NCI-H526 treated with DMSO at 0.1 percent for 48 hours (cell line): ENCODE measurements around the gene TCEAL3.
"Not testable (repeated sequence)": the region's sequence is repeated elsewhere in the genome, so short reads cannot be mapped to it uniquely, and the experiment has no call there.

Source experiments
- DNase-seq: peaks from one replicate; lab custom pipeline; 2025; lab: John Stamatoyannopoulos, UW

TCEAL3 gene

DNA sequence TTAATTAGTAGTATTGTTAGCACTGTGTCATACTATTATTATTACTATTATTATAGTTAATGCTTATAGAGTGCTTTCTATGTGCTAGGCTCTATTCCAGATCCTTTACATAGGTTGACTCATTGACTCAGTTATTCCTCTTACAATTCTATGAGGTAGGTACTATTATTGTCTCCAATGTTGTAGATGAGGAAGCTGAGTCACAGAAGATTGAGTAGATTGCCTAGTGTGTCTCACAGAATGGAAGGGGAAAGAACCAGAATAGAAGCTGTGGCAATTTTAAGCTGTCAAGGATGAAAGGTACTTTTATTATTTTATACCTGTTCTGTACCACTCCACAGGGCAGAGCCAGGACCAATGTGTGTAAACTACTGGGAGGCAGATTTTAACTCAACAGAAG, 19.1 kb downstream of the TCEAL3 start:
- DNase-seq: no peak

DNA sequence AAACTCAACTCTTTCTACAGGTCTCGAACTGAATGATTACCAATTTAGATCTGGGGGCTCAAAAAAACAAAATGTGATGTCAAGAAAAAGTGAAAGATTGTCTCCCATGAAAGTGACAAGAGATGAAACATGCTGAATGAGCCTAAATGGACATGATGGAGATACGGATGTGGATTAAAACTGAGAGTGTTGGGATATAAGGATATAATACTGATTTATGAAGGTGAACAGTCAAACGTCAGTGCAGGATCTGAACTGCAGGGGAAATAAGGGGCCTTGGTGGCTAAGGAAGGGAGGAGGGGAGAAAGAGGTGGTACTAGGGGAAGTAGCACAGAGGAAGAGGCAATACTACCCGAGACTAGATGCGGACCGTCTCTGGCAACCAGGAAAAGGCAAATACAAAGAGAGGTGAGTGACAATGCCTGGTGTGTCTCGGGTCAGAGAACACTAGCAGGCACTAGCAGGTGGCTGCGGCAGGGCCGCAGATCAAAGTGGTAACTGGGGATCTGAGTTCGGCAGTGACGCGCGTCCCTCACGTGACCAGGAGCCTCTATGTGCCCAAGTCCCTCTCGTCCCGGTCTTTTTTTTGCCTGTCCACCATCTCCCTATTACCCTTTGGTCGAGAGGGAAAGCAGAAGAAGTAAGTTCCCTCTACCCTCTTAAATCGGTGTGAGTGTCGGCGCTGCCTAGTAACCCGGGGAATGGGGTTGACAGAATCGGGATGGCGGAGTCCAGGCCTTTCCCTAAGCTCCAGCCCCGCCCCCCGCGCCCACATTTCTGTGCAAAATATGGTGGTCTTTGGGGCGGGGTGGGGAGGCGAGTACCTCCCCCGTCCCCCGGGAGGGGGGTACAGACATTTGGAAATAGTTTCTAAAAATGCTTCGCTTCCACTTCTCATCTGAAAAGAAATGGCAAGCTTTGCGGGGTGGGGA, 20.9 kb downstream of the TCEAL3 start, which contains the start of gene TCEAL1:
Gene TCEAL1 (plus strand): TSS at position 590 of the 932 bp plus-strand sequence. CDS start 942 bp downstream, outside the sequence.
- peak; percentile 30 for DNase-seq

DNA sequence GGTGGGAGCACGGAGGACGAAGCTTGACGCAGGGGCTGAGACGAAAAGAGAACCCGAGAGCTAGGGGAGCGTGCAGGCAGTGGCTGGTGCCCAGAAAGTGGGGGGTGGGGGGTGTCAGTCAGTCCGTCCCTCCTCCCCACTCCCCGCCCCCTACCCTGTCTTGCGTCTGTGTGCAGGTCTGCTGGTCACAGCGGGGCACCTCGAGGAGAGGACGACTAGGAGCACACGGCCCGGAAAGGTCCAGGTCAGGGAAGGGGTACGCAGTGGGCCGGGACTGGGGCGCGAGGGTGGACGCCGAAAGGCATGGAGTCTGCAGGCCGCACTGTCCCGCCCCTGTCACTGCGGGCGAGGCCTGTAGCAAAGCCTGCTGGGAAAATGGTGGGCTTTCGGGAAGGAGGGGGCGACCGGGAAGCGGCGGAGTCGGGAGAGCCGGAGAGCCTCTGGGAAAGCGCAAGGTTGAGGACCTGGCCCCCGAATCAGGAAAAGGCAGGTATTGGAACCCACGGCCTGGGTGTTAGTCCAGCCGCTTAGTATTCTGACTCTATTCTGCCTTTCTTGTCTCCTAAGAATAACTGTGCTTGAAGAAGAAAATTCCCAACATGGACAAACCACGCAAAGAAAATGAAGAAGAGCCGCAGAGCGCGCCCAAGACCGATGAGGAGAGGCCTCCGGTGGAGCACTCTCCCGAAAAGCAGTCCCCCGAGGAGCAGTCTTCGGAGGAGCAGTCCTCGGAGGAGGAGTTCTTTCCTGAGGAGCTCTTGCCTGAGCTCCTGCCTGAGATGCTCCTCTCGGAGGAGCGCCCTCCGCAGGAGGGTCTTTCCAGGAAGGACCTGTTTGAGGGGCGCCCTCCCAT, 21.8 kb downstream of the TCEAL3 start:
- DNase-seq: peak; percentile 34

DNA sequence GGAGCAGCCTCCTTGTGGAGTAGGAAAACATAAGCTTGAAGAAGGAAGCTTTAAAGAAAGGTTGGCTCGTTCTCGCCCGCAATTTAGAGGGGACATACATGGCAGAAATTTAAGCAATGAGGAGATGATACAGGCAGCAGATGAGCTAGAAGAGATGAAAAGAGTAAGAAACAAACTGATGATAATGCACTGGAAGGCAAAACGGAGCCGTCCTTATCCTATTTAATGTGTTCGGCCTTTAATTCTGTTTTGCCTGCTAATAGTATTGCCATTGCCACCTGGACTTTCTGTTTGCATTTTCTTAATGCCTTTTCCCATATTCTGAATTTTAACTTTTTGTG, 22.4 kb downstream of the TCEAL3 start:
- no peak for DNase-seq

DNA sequence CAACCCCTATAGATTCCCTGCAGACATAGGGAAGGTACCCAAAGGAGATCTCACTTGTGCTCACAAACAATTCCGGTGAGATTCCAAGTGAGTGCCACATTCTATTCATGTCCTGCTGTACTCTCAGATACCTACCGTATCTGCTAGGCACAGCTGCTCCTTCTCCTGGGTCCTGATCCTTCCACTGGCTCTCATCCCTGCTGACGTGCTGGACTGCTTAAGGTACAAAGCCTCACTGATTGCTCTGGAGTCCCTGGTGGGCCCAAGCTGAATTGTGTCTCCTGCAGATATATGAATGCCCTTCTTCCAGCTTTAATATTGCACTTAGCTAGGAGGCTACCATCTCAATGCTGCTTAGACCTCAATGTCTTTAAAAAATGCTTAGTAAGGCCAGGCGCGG, 23.4 kb downstream of the TCEAL3 start:
- DNase-seq: no peak

DNA sequence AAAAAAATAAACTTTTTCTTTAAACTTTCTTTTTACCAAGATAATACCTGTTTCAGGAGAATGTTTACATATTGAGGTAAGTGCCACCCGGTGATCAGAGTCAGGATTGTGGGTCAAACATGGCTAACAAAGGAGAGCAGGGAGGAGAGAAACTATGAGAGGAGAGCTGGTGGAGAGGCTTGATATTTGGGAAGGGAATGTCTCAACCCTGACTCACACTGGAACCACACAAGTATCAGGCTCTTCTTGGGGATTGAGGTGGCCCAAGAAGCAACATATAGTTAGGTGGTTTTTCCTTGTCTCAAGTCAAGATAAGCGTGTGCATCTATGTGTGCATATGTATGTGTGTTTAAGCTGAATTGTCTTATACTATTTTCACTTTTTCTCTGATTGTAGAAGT, 27.7 kb downstream of the TCEAL3 start:
- DNase-seq: no peak

DNA sequence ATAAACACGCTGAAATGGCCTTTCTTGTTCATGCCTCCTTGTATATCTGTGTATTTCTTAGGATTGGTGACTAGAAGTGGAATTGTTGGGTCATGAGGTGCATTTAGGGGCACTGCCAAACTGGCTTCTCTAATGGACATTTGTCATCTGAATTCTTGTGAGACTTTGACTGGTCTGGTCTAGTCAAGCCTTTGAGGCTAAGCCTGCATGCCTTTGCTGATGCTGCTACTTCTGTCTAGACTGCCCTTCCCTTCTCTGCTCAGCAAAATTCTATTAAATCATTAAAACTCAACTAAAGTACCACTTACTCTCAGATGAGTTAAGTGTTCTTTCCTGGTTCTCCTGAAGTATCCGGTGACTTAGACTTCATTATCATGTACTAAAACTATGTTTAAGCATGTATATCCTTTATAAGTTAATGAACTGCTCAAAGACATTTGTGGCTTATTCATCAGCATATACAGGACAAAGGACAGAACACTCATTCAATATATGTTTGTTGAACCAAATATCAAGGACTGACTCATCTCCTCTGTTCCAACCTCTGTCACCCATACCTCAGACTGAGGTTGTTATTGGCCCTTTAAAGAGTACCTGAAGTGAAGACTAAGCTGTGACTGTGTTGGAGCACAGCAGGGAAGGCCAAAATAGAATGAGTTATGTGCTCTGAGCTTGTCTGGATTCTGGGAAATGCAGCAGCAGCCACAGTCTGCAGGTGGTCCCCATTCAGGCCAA, 30.0 kb downstream of the TCEAL3 start:
- no peak for DNase-seq

DNA sequence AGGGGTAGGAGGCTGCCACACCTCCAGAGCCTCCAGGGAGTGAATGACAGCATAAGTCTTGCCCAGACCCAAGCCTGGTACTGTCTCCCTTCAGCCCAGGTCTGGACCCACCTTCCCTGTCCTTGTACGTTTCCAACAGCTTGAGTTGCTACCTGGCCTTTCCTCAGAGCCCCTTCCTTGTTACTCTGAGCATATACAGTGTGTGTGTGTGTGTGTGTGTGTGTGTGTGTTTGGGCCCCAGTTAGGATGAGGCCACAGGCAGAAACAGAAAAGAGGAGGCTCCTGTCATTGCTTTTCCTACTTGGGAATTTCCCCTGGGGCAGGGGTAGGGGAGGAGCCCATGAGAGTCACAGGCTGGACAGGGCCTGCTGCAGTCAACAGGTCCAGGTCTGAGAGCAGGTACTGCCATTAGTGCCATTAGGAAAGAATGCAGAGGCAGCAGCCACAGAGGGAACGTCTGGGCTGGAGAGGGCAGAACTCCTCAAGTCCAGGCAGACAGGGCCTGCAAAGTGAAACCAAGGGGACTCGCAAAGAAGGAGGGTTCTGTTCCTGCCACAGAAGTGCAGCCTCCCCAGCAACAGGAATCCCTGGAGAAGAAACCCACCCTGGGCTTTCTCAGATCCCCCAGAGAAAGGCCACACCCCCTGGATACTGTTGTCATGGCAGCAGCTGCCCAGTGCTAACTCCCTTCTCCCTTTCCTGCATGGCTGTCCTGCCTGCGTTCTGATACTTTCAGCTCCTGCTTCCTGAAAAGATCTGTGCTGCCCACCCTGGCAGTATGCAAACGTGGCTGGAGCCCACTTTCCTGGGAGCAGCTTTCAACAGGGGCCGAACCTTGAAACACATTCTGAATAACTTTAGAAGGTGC, 30.9 kb downstream of the TCEAL3 start:
- not testable (repeated sequence) for DNase-seq

DNA sequence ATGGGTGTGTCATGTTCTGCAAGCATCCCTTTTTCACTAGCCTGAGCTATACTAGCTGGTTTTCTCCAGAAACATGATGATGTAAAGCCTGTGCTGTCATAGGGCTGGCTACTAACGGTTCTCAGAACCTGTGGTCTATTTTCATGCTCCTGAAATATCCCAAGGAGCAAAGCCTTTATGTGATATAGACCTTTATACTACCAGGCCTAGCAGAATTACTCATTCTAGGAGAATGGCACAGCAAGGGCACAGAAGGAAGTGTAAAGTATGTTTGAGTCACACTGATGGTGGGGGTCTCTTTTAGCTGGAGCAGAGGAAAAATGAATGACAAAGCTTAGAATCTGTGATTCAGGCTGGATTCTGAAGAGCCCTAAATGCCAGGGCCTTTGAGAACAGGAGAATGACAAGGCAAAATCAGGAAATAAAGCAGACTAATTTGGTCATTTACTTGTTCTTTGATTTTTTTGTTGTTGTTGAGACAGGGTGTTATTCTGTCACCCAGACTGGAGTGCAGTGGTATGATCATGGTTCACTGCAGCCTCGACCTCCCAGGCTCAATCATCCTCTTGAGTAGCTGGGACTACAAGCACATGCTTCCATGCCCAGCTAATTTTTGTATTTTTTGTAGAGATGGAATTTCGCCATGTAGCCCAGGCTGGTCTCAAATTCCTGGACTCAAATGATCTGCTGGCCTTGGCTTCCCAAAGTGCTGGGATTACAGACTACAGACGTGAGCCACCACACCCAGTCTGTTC, 32.8 kb downstream of the TCEAL3 start:
- DNase-seq: no peak

DNA sequence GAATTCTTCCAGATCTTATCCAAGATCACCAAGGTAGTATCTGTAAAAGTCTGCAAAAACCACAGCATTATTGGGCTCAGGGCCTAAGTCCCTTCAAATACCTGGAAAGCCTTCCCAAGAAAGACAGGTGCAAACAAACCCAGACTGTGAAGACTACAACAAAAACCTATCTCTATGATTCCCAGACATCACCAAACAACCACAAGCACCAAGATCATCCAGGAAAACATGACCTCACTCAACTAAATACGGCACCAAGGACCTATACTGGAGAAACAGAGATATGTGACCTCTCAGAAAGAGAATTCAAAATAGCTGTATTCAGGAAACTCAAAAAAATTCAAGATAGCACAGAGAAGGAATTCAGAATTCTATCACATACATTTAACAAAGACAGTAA, 36.4 kb downstream of the TCEAL3 start:
- DNase-seq: no peak

DNA sequence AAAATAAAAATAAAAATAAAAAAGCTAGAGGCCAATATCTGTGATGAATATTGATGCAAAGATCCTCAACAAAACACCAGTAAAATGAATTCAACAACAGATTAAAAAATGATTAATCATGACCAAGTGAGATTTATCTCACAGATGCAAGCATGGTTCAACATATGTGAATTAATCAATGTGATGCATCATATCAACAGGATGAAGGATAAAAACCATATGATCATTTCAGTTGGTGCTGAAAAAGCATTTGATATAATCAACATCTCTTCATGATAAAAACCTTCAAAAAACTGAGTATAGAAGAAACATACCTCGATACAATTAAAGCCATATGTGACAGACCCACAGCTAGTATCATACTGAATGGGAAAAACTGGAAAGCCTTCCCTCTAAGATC, 39.9 kb downstream of the TCEAL3 start:
- no peak for DNase-seq

DNA sequence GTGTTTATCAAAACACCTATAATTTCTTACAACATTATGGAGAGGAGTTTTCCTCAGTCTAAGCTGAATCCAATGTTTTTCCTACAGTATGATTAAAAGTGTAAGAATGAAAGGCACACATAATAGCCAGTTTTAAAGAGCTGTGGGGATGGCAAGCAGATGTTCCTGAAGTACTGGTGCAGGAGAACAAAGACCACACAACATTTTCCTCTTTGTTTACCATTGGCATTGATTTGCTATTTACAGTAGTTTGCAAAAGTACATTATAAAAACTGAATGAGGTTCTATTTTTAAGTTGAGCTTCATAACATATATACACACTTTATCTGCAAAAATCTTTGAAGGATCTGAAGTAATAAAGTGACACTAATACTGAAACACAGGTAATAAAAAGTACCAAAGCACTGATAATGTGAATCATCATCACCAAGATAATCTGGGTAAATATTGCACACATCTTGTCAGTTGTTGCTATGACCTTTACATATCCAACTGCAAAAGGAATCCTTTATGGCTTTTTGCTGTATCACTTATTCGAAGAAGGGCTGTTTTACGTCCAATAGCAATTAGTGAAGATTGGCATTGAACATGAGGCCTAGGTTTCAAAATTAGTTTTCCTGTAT, 43.5 kb downstream of the TCEAL3 start:
- no peak for DNase-seq

DNA sequence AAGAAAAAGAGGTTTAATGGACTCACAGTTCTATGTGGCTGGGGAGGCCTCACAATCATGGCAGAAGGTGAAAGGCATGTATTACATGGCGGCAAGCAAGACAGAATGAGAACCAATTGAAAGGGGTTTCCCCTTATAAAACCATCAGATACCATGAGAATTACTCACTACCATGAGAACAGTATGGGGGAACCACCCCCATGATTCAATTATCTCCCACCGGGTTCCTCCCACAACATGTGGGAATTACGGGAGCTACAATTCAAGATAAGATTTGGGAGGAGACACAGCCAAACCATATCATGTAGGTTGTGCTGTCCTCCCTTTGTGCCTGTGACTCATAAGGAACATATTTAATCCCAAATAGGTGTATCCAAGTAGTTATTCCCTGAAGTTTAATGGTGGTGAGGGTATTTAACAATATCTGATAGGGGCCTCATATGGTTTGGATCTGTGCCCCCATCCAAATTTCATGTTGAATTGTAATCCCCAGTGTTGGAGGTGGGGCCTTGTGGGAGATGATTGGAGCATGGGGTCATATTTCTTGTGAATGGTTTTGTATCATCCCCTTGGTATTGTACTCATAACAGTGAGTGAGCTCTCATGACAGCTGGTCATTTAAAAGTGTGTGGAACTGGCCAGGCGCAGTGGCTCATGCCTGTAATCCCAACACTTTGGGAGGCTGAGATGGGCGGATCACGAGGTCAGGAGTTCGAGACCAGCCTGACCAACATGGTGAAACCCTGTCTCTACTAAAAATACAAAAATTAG, 47.7 kb downstream of the TCEAL3 start:
- not testable (repeated sequence) for DNase-seq

DNA sequence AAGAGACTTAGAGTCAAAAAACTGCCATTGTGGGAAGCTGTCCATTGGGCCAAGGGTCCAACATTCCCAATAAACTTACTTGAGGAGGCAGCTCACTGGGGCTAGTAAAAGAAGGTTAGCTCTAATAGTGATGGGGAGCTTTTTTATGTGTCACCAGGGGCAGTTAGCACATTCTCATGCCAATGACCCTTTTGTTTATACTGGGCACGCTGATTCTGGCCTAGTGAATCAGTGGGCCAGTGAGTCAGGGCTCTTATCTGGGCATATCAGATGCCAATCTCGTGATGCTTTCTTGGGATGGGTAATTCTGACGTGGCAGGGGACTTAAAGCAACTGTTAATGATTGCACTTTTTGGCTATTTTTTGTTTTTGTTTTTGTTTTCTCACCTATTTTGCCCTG, 48.9 kb downstream of the TCEAL3 start:
- no peak for DNase-seq

DNA sequence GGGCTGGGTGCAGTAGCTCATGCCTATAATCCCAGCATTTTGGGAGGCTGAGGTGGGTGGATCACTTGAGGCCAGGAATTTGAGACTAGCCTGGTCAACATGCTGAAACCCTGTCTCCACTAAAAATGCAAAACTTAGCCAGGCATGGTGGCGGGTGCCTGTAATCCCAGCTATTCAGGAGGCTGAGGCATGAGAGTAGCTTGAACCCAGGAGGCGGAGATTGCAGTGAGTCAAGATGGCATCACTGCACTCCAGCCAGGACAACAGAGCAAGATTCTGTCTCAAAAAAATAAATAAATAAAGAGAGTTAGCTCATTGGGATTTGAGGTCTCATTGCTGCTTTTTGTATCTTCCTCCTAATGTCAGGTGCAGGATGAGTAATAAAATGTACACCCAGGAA, 49.3 kb downstream of the TCEAL3 start:
- DNase-seq: not testable (repeated sequence)

DNA sequence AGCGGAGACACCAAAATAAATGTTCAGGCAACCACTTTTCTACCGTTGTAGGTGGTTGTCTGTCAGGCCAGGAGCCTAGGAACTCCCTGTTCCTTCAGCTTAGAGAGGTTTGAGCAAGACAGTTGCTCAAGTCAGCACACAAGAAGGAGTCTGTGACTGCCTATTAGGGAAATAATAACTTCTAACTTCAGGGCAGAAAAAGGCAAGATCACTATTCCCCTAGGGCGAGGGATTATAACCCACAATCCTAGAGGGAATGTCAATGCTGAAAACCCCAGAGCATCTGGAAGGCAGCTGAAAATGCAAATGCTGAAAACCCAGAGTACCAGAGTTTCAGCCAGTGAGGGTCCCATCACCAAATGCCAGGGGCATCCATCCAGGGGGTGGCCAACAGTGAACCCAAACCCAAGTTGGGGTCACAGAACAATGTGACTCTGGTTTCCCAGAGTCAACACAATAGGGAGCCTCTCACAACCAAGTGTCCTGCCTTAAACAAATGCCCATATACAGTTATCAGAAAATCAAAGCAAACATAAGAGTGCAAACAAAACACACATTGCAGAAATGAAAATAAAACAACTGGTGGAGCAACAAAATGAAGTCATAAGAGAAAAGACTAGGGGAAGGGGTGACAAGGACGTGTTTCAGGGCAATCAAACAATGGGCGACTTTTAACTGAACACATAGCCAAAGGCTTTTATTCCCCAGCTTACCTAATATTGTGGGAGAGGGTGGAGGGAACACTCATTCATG, 51.1 kb downstream of the TCEAL3 start:
- no peak for DNase-seq

DNA sequence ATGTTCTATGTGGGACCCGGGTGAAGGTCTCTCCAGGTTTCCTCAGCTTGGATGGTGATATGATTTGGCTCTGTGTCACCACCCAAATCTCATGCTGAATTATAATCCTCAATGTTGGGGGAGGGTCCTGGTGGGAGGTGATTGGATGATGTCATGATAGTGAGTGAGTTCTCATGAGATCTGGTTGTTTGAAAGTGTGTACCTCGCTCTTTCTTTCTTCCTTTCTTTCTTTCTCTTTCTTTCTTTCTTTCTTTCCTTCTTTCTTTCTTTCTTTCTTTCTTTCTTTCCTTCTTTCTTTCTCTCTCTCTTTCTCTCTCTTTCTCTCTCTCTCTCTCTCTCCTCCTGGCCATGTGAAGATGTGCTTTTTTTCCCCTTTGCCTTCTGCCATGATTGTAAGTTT, 51.7 kb downstream of the TCEAL3 start:
- DNase-seq: not testable (repeated sequence)
